Adrenal gland (tissue), 5 donors: Measurements from ENCODE around the gene TMEM41B.

Experiments
- POLR2A ChIP-seq, 2 donors: fragments of 450-650 bp; IDR thresholded peaks; one replicate each; pipeline ENCODE4 v1.6.1; 2017; ENCODE audit warnings: antibody characterized with exemption in 2 of 2, mild to moderate bottlenecking in 2 of 2, moderate library complexity in 1 of 2
- TF ChIP-seq, protein P1 (sequence below), 6 experiments: fragments of 450-650 bp in 4 of 6; fragments of 200-600 bp in 2 of 6; sonication (generic) in 1 of 6; IDR thresholded peaks; 1 replicate in 5 of 6; 2 replicates in 1 of 6; pipeline versions ENCODE4 v1.5.1 to v1.8.0; 2016 to 2021; ENCODE audit warnings: antibody characterized with exemption in 6 of 6, mild to moderate bottlenecking in 2 of 6, moderate library complexity in 1 of 6
- donor health status: DM: no; HTN: no; CAD: no.

GRCh38 chr11:9304178-9304577, 10.2 kb downstream of the TMEM41B start:
- TF ChIP-seq, protein P1, sequence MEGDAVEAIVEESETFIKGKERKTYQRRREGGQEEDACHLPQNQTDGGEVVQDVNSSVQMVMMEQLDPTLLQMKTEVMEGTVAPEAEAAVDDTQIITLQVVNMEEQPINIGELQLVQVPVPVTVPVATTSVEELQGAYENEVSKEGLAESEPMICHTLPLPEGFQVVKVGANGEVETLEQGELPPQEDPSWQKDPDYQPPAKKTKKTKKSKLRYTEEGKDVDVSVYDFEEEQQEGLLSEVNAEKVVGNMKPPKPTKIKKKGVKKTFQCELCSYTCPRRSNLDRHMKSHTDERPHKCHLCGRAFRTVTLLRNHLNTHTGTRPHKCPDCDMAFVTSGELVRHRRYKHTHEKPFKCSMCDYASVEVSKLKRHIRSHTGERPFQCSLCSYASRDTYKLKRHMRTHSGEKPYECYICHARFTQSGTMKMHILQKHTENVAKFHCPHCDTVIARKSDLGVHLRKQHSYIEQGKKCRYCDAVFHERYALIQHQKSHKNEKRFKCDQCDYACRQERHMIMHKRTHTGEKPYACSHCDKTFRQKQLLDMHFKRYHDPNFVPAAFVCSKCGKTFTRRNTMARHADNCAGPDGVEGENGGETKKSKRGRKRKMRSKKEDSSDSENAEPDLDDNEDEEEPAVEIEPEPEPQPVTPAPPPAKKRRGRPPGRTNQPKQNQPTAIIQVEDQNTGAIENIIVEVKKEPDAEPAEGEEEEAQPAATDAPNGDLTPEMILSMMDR (IDR thresholded peaks at IDR 0.05) = no peak
- TF ChIP-seq POLR2A (IDR thresholded peaks at IDR 0.05) = no peak
